SH-SY5Y (cell line): ENCODE results near the gene MACROH2A1.

Experiments
- GATA2 ChIP-seq: IDR thresholded peaks from 2 replicates; pipeline ENCODE4 v1.6.1; 2011; ENCODE audit warnings: mild to moderate bottlenecking, low read depth, low read length
- GATA3 ChIP-seq: IDR thresholded peaks from 2 replicates; pipeline ENCODE4 v1.6.1; 2011; ENCODE audit warnings: low read depth, mild to moderate bottlenecking, low read length, moderate library complexity

MACROH2A1 gene

GRCh38 chr5:135428586-135428985 lies 29.6 kb upstream of the MACROH2A1 start:
- no peak for TF ChIP-seq GATA2
- TF ChIP-seq GATA3: no peak

- TF ChIP-seq GATA3 (no peak), GATA2 (no peak)
Observed at GRCh38 chr5:135426102-135427082, 27.4 kb upstream of the MACROH2A1 start.

- TF ChIP-seq GATA2 (no peak), GATA3 (no peak)
Observed at GRCh38 chr5:135425641-135426040, 26.6 kb upstream of the MACROH2A1 start.

- TF ChIP-seq GATA3 (no peak), GATA2 (no peak)
Observed at GRCh38 chr5:135423846-135424168, 24.8 kb upstream of the MACROH2A1 start.

GRCh38 chr5:135423146-135423845 lies 24.3 kb upstream of the MACROH2A1 start:
- TF ChIP-seq GATA3: no peak
- no peak for TF ChIP-seq GATA2

- TF ChIP-seq GATA2 (no peak), GATA3 (no peak)
Observed at GRCh38 chr5:135422419-135422818, 23.4 kb upstream of the MACROH2A1 start.

- TF ChIP-seq GATA2 (no peak), GATA3 (no peak)
Observed at GRCh38 chr5:135417083-135417482, 18.1 kb upstream of the MACROH2A1 start.

GRCh38 chr5:135405082-135405481 lies 6.1 kb upstream of the MACROH2A1 start:
- TF ChIP-seq GATA3: no peak
- no peak for TF ChIP-seq GATA2

GRCh38 chr5:135402031-135402430 lies 3.0 kb upstream of the MACROH2A1 start:
- TF ChIP-seq GATA3: no peak
- no peak for TF ChIP-seq GATA2

- TF ChIP-seq GATA2: no peak
- no peak for TF ChIP-seq GATA3
Observed at GRCh38 chr5:135400866-135401265, 1.8 kb upstream of the MACROH2A1 start.

- TF ChIP-seq GATA2 (no peak), GATA3 (no peak)
Observed at GRCh38 chr5:135399794-135400542, 937 bp upstream of the MACROH2A1 start.

GRCh38 chr5:135398160-135398854 lies 724 bp downstream of the MACROH2A1 start:
- no peak for TF ChIP-seq GATA2
- no peak for TF ChIP-seq GATA3

GRCh38 chr5:135397084-135397483 lies 1.9 kb downstream of the MACROH2A1 start:
- TF ChIP-seq GATA3 (no peak), GATA2 (no peak)
